ENCODE measurements around the gene PCDH18. TPM values are rescaled to one million over a fixed set of nuclear protein-coding genes. Genes with fewer than 3 reads are reported as not detected.

Gene PCDH18, protein sequence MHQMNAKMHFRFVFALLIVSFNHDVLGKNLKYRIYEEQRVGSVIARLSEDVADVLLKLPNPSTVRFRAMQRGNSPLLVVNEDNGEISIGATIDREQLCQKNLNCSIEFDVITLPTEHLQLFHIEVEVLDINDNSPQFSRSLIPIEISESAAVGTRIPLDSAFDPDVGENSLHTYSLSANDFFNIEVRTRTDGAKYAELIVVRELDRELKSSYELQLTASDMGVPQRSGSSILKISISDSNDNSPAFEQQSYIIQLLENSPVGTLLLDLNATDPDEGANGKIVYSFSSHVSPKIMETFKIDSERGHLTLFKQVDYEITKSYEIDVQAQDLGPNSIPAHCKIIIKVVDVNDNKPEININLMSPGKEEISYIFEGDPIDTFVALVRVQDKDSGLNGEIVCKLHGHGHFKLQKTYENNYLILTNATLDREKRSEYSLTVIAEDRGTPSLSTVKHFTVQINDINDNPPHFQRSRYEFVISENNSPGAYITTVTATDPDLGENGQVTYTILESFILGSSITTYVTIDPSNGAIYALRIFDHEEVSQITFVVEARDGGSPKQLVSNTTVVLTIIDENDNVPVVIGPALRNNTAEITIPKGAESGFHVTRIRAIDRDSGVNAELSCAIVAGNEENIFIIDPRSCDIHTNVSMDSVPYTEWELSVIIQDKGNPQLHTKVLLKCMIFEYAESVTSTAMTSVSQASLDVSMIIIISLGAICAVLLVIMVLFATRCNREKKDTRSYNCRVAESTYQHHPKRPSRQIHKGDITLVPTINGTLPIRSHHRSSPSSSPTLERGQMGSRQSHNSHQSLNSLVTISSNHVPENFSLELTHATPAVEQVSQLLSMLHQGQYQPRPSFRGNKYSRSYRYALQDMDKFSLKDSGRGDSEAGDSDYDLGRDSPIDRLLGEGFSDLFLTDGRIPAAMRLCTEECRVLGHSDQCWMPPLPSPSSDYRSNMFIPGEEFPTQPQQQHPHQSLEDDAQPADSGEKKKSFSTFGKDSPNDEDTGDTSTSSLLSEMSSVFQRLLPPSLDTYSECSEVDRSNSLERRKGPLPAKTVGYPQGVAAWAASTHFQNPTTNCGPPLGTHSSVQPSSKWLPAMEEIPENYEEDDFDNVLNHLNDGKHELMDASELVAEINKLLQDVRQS
- total RNA-seq (under 1 TPM in 1 of 2 experiments, not detected in 1; 0.20 TPM), polyA plus RNA-seq (under 1 TPM in 1 of 2 donors, not detected in 1; 0.17 TPM)

DNA sequence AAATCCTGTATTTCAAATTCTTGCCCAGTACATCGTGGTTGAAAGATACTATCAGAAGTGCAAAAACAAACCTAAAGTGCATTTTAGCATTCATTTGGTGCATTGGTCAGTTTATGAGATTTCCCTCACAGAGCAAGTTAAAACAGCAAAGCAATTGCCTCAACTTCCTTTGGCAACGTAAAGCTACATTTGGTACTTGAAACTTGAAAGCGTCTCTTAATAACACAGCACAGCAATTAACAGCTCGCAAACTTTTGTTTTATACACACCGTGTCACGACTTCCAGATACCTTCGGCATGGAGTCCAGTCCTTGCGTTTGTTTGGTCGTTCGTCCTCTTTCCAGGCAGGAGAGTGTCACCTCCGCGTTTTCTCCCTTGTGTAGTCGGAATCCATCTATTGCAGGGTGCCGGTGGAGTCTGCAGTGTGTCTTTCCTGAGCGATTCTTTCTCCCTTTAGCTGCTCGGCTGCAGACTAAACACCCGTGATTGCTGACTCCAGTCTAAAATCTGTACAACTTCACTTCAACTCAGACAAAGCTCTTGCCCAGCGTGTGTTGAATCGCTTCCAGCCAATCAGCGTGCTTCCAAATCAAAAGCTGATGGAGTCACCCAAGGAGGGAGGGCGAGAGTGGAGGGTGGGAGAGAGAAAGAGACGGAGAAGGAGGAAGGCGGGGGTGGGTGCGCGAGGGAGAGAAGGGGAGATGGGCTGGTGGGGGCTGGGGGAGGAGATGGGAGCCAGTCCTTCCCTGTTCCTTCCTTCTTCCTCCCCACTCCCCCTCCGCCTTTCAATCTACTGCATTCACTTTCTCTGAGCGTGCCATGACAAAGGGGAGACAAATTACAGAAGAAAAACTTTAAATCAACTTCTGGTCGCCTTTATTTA is at the start of gene PCDH18:
Gene PCDH18, minus strand, starts transcription at position 509 of the 883 bp plus-strand sequence. Its CDS starts 406 bp downstream, at position 103.
- Histone ChIP-seq H3K9me3 (ENCODE audit: control insufficient read depth in 1 of 2, low read length in 2 of 2) (no peaks in the 10 kb centered on the region), H3K27me3 (ENCODE audit: insufficient read depth, low read length) (no peaks in the 10 kb centered on the region), H3K4me3 (ENCODE audit: low read length in 2 of 2) (peak within 1 kb of the TSS in 1 of 2 donors; percentile 54), H3K36me3 (ENCODE audit: insufficient read depth, low read length) (no peaks in the 10 kb centered on the region), H3K27ac (ENCODE audit: low read depth, low read length) (no peak within 1 kb of the TSS), H3K4me1 (ENCODE audit: insufficient read depth, low read length) (peaks cover 8% of the 10 kb centered on the region)
- intact Hi-C loops (cut with micrococcal nuclease) = no loop called here
- H3K4me3 Mint-ChIP-seq = no peak within 1 kb of the TSS
- H3K9me3 Mint-ChIP-seq = peaks cover 0 to 4% (median 0%) of the 10 kb centered on the region in 8 donors
- H3K27me3 Mint-ChIP-seq = no peaks in the 10 kb centered on the region
- no peaks in the 10 kb centered on the region for H3K36me3 Mint-ChIP-seq
- CTCF ChIA-PET (ENCODE audit: partially characterized antibody) = no interaction called here
- H3K27ac Mint-ChIP-seq = no peak within 1 kb of the TSS
- POLR2A ChIA-PET (ENCODE audit: partially characterized antibody) = no interaction called here
- peaks cover 2 to 8% (median 4%) of the 10 kb centered on the region in 4 donors for H3K4me1 Mint-ChIP-seq
- DNase-seq = peak; percentile 3 to 28 (median 9)

DNA sequence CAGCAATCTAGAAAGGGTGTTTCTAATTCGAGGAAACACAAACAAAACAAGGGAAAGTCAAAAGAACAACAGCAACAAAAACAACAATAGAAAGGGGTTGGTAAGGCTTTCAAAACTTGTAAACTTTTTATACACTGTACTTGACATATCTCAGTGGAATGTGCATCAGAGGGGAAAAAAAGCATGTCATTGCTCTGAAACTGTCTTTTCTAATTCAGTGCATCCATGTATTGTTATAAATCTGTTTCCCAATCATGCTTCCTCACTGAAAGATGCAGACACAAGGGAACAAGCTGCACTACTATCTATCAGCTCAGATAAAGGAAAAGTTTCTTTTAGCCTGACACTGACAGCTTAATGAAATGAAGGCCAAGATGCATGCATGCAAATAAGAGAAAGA is 44.2 kb upstream of the PCDH18 start:
- no peak overlapping the region for H3K27ac Mint-ChIP-seq
- H3K36me3 Mint-ChIP-seq = no peaks in the 10 kb centered on the region
- DNase-seq = no peak
- CTCF ChIA-PET (ENCODE audit: partially characterized antibody) = no interaction called here
- H3K27ac ChIP-seq (ENCODE audit: low read depth, low read length) = no peak overlapping the region
- H3K4me3 ChIP-seq (ENCODE audit: low read length in 2 of 2) = no peak overlapping the region
- no peak overlapping the region for H3K4me3 Mint-ChIP-seq
- H3K27me3 ChIP-seq (ENCODE audit: insufficient read depth, low read length) = no peaks in the 10 kb centered on the region
- POLR2A ChIA-PET (ENCODE audit: partially characterized antibody) = no interaction called here
- H3K9me3 Mint-ChIP-seq = peaks cover 0 to 10% (median 5%) of the 10 kb centered on the region in 8 donors
- H3K4me1 ChIP-seq (ENCODE audit: insufficient read depth, low read length) = no peaks in the 10 kb centered on the region
- intact Hi-C loops (cut with micrococcal nuclease) = no loop called here
- H3K4me1 Mint-ChIP-seq = no peaks in the 10 kb centered on the region
- H3K36me3 ChIP-seq (ENCODE audit: insufficient read depth, low read length) = no peaks in the 10 kb centered on the region
- no peaks in the 10 kb centered on the region for H3K9me3 ChIP-seq (ENCODE audit: control insufficient read depth in 1 of 2, low read length in 2 of 2)
- H3K27me3 Mint-ChIP-seq = no peaks in the 10 kb centered on the region

DNA sequence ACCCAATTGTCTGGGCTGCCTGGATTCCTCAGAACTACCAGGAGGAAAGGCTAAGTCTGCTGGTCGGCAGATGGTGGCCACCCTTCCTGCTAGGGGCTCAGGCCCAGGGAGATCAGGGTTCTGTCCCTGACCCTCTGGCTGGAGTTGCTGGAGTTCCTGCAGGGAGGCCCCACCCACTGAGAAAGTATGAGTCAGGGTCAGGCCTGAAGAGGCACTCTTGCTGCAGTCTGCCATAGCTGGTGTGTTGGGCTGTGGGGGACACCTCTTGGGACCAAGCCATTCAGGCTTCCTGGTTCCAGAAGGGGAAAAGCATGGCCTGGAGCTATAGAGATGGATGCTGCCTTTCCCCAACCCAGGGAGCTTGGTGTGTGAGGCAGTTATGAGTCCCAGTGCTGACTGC is 40.4 kb upstream of the PCDH18 start:
- DNase-seq = peak in 1 of 5 donors; percentile 33
- ChIA-PET CTCF (ENCODE audit: partially characterized antibody) (no interaction called here), POLR2A (ENCODE audit: partially characterized antibody) (no interaction called here)
- Histone ChIP-seq H3K27ac (ENCODE audit: low read depth, low read length) (no peak overlapping the region), H3K4me3 (ENCODE audit: low read length in 2 of 2) (no peak overlapping the region), H3K27me3 (ENCODE audit: insufficient read depth, low read length) (no peaks in the 10 kb centered on the region), H3K36me3 (ENCODE audit: insufficient read depth, low read length) (no peaks in the 10 kb centered on the region), H3K9me3 (ENCODE audit: control insufficient read depth in 1 of 2, low read length in 2 of 2) (no peaks in the 10 kb centered on the region), H3K4me1 (ENCODE audit: insufficient read depth, low read length) (no peaks in the 10 kb centered on the region)
- Mint-ChIP-seq H3K27me3 (peaks cover 0 to 1% of the 10 kb centered on the region in 2 donors), H3K36me3 (no peaks in the 10 kb centered on the region), H3K9me3 (peaks cover 2 to 20% (median 5%) of the 10 kb centered on the region in 8 donors), H3K4me3 (no peak overlapping the region), H3K4me1 (no peaks in the 10 kb centered on the region), H3K27ac (no peak overlapping the region)
- intact Hi-C loops (cut with micrococcal nuclease) = no loop called here

DNA sequence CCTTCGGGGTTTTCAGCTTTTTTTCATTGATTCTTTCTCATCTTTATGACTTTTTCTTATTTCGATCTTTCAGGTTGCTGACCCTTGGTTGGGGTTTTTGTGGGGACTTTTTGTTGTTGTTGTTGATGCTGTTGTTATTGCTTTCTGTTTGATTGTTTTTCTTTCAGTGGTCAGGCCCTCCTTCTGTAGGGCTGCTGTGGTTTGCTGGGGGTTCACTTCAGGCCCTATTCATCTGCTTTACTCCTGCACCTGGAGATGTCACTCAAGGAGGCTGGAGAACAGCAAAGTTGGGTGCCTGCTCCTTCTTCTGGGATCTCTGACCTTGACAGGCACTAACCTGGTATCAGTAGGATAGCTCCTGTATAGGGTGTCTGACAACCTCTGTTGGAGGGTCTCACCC is 39.9 kb upstream of the PCDH18 start:
- Mint-ChIP-seq H3K27me3 (peaks cover 0 to 1% of the 10 kb centered on the region in 2 donors), H3K9me3 (peaks cover 2 to 20% (median 5%) of the 10 kb centered on the region in 8 donors), H3K4me3 (no peak overlapping the region), H3K36me3 (no peaks in the 10 kb centered on the region), H3K27ac (no peak overlapping the region), H3K4me1 (no peaks in the 10 kb centered on the region)
- intact Hi-C loops (cut with micrococcal nuclease) = no loop called here
- no peaks in the 10 kb centered on the region for H3K27me3 ChIP-seq (ENCODE audit: insufficient read depth, low read length)
- H3K36me3 ChIP-seq (ENCODE audit: insufficient read depth, low read length) = no peaks in the 10 kb centered on the region
- H3K9me3 ChIP-seq (ENCODE audit: control insufficient read depth in 1 of 2, low read length in 2 of 2) = no peaks in the 10 kb centered on the region
- H3K4me1 ChIP-seq (ENCODE audit: insufficient read depth, low read length) = no peaks in the 10 kb centered on the region
- no peak overlapping the region for H3K4me3 ChIP-seq (ENCODE audit: low read length in 2 of 2)
- no peak overlapping the region for H3K27ac ChIP-seq (ENCODE audit: low read depth, low read length)
- ChIA-PET CTCF (ENCODE audit: partially characterized antibody) (no interaction called here), POLR2A (ENCODE audit: partially characterized antibody) (no interaction called here)
- DNase-seq = no peak

DNA sequence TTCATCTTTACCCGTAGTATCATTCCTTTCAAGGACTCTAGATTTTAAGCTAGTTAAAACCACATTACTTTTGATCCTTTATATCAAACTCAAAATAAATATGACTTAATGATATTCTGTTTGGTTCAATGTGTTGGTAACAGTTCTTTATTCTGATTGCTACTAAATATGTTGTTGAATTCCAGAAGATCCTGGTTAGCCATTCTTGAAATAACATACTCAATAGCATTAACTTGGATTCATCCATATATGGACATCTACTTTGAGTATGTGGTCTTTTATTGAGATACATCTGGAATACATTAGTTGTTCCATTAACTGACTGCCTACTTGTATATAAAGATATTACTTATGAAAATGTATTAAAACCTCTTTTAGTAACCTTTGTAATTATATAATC is 27.5 kb upstream of the PCDH18 start:
- H3K4me3 ChIP-seq (ENCODE audit: low read length in 2 of 2) = no peak overlapping the region
- no peak overlapping the region for H3K27ac ChIP-seq (ENCODE audit: low read depth, low read length)
- Mint-ChIP-seq H3K9me3 (peaks cover 0 to 9% (median 3%) of the 10 kb centered on the region in 8 donors), H3K4me1 (no peaks in the 10 kb centered on the region), H3K27ac (no peak overlapping the region), H3K27me3 (no peaks in the 10 kb centered on the region), H3K4me3 (no peak overlapping the region), H3K36me3 (no peaks in the 10 kb centered on the region)
- ChIA-PET CTCF (ENCODE audit: partially characterized antibody) (no interaction called here), POLR2A (ENCODE audit: partially characterized antibody) (no interaction called here)
- no peaks in the 10 kb centered on the region for H3K27me3 ChIP-seq (ENCODE audit: insufficient read depth, low read length)
- H3K9me3 ChIP-seq (ENCODE audit: control insufficient read depth in 1 of 2, low read length in 2 of 2) = no peaks in the 10 kb centered on the region
- no peaks in the 10 kb centered on the region for H3K4me1 ChIP-seq (ENCODE audit: insufficient read depth, low read length)
- intact Hi-C loops (cut with micrococcal nuclease) = no loop called here
- DNase-seq = no peak
- H3K36me3 ChIP-seq (ENCODE audit: insufficient read depth, low read length) = no peaks in the 10 kb centered on the region

DNA sequence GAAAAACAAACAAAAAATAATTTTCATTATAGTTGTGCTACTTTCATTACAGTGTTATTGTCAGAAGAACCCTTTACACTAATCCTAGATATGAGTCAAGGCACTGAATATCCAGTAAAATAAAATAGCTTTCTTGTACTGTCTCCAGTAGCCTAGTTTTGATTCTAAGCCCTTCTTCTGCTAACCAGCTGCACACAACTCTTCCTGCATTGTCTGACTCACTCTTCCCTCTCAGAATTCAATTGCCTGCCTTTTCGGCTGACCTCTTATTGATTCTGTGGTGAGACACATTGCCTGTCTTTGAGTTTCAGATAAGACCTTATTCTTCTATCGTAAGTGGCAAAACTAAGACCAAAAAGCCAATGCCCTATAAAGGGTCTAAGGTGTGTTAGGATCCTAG is 26.7 kb upstream of the PCDH18 start:
- H3K27me3 Mint-ChIP-seq = no peaks in the 10 kb centered on the region
- POLR2A ChIA-PET (ENCODE audit: partially characterized antibody) = no interaction called here
- no peak overlapping the region for H3K4me3 Mint-ChIP-seq
- H3K27ac Mint-ChIP-seq = no peak overlapping the region
- peaks cover 0 to 9% (median 3%) of the 10 kb centered on the region in 8 donors for H3K9me3 Mint-ChIP-seq
- no peaks in the 10 kb centered on the region for H3K36me3 ChIP-seq (ENCODE audit: insufficient read depth, low read length)
- no peak overlapping the region for H3K4me3 ChIP-seq (ENCODE audit: low read length in 2 of 2)
- no peaks in the 10 kb centered on the region for H3K9me3 ChIP-seq (ENCODE audit: control insufficient read depth in 1 of 2, low read length in 2 of 2)
- intact Hi-C loops (cut with micrococcal nuclease) = no loop called here
- no peaks in the 10 kb centered on the region for H3K27me3 ChIP-seq (ENCODE audit: insufficient read depth, low read length)
- H3K36me3 Mint-ChIP-seq = no peaks in the 10 kb centered on the region
- CTCF ChIA-PET (ENCODE audit: partially characterized antibody) = no interaction called here
- no peaks in the 10 kb centered on the region for H3K4me1 ChIP-seq (ENCODE audit: insufficient read depth, low read length)
- H3K27ac ChIP-seq (ENCODE audit: low read depth, low read length) = no peak overlapping the region
- no peak for DNase-seq
- H3K4me1 Mint-ChIP-seq = no peaks in the 10 kb centered on the region
